Measurements from ENCODE around the gene RND3. TPM values are rescaled to one million over a fixed set of nuclear protein-coding genes. Genes with fewer than 3 reads are reported as not detected.

RND3 gene
- total RNA-seq, 2 experiments from 2014 or later, result not detected

GRCh38 chr2:150485871-150486538, 1.5 kb downstream of the RND3 start:
- Mint-ChIP-seq H3K27ac (no peak overlapping the region), H3K27me3 (peaks cover 74% of the 10 kb centered on the region), H3K4me1 (ENCODE audit: low read depth) (peaks cover 12% of the 10 kb centered on the region), H3K4me3 (no peak overlapping the region), H3K9me3 (no peaks in the 10 kb centered on the region), H3K36me3 (ENCODE audit: low read depth) (no peaks in the 10 kb centered on the region)
- H3K27me3 ChIP-seq (ENCODE audit: control insufficient read depth in 1 of 2, insufficient read depth in 2 of 2, low read length in 2 of 2), result peaks cover 26 to 50% of the 10 kb centered on the region in 2 experiments
- peaks cover 0 to 20% of the 10 kb centered on the region in 2 experiments for H3K9me3 ChIP-seq (ENCODE audit: control insufficient read depth in 1 of 2, insufficient read depth in 1 of 2, low read length in 2 of 2)
- no peaks in the 10 kb centered on the region for H3K36me3 ChIP-seq (ENCODE audit: insufficient read depth, low read length)
- no peak for ATAC-seq (ENCODE audit: poor library complexity)
- TF ChIP-seq, protein P1, sequence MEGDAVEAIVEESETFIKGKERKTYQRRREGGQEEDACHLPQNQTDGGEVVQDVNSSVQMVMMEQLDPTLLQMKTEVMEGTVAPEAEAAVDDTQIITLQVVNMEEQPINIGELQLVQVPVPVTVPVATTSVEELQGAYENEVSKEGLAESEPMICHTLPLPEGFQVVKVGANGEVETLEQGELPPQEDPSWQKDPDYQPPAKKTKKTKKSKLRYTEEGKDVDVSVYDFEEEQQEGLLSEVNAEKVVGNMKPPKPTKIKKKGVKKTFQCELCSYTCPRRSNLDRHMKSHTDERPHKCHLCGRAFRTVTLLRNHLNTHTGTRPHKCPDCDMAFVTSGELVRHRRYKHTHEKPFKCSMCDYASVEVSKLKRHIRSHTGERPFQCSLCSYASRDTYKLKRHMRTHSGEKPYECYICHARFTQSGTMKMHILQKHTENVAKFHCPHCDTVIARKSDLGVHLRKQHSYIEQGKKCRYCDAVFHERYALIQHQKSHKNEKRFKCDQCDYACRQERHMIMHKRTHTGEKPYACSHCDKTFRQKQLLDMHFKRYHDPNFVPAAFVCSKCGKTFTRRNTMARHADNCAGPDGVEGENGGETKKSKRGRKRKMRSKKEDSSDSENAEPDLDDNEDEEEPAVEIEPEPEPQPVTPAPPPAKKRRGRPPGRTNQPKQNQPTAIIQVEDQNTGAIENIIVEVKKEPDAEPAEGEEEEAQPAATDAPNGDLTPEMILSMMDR (IDR thresholded peaks at IDR 0.05), result no peak
- H3K27ac ChIP-seq (ENCODE audit: low read depth in 1 of 2, low read length in 2 of 2), result no peak overlapping the region
- DNase-seq, result no peak
- intact Hi-C loops (cut with DNase I, micrococcal nuclease), result no loop called here
- CTCF ChIA-PET, result no interaction called here
- H3K4me1 ChIP-seq (ENCODE audit: insufficient read depth, low read length), result peaks cover 13% of the 10 kb centered on the region
- POLR2A ChIA-PET, result no interaction called here
- H3K4me3 ChIP-seq (ENCODE audit: low read length), result no peak overlapping the region

GRCh38 chr2:150485114-150485870, 2.2 kb downstream of the RND3 start:
- no peak overlapping the region for H3K4me3 ChIP-seq (ENCODE audit: low read length)
- ChIA-PET CTCF (no interaction called here), POLR2A (no interaction called here)
- DNase-seq, result no peak
- H3K9me3 ChIP-seq (ENCODE audit: control insufficient read depth in 1 of 2, insufficient read depth in 1 of 2, low read length in 2 of 2), result peaks cover 0 to 20% of the 10 kb centered on the region in 2 experiments
- H3K9me3 Mint-ChIP-seq, result no peaks in the 10 kb centered on the region
- H3K27me3 ChIP-seq (ENCODE audit: control insufficient read depth in 1 of 2, insufficient read depth in 2 of 2, low read length in 2 of 2), result peaks cover 26 to 50% of the 10 kb centered on the region in 2 experiments
- H3K27me3 Mint-ChIP-seq, result peaks cover 67% of the 10 kb centered on the region
- H3K4me1 Mint-ChIP-seq (ENCODE audit: low read depth), result peaks cover 12% of the 10 kb centered on the region
- no peaks in the 10 kb centered on the region for H3K36me3 ChIP-seq (ENCODE audit: insufficient read depth, low read length)
- TF ChIP-seq, protein P1 (IDR thresholded peaks at IDR 0.05), result no peak
- H3K27ac Mint-ChIP-seq, result no peak overlapping the region
- H3K36me3 Mint-ChIP-seq (ENCODE audit: low read depth), result no peaks in the 10 kb centered on the region
- H3K4me3 Mint-ChIP-seq, result no peak overlapping the region
- no peak overlapping the region for H3K27ac ChIP-seq (ENCODE audit: low read depth in 1 of 2, low read length in 2 of 2)
- intact Hi-C loops (cut with DNase I, micrococcal nuclease), result no loop called here
- ATAC-seq (ENCODE audit: poor library complexity), result no peak
- peaks cover 13% of the 10 kb centered on the region for H3K4me1 ChIP-seq (ENCODE audit: insufficient read depth, low read length)

DNA sequence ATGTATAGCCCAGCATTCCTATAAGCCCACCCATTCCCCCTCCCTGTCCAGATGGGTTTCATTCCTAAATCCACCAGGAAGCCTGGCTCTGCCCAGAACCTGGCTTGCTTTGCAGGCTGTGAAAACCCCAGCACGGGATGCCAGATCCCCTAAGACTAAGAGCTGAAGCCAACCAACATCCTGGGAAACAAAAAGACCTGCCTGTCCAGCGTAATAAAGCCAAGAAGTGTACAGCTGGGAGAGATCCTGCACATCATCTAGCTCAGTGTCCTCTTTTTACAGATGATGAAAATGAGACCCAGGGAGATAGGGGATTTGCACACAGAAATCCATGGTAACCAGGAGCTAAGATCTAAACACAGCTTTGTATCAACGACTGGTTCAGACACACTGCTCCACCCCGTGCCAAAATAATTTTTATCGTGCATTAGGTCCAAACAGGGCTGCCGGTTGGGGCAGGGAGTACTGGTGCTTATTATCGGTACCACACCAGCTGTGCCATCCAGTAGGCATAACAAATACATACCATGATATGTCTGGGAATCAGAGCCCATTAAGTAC, 2.9 kb downstream of the RND3 start:
- Mint-ChIP-seq H3K36me3 (ENCODE audit: low read depth) (no peaks in the 10 kb centered on the region), H3K4me1 (ENCODE audit: low read depth) (peaks cover 12% of the 10 kb centered on the region), H3K27me3 (peaks cover 61% of the 10 kb centered on the region), H3K9me3 (no peaks in the 10 kb centered on the region), H3K4me3 (no peak overlapping the region), H3K27ac (no peak overlapping the region)
- ATAC-seq (ENCODE audit: poor library complexity) (no peak), DNase-seq (no peak)
- intact Hi-C loops (cut with DNase I, micrococcal nuclease), result loop anchor here in 1 of 2 experiments (5.0 kb wide), 1 partner anchor 887 kb away; no protein-coding TSS in a partner anchor
- CTCF ChIA-PET, result no interaction called here
- H3K9me3 ChIP-seq (ENCODE audit: control insufficient read depth in 1 of 2, insufficient read depth in 1 of 2, low read length in 2 of 2), result peaks cover 0 to 20% of the 10 kb centered on the region in 2 experiments
- TF ChIP-seq, protein P1 (IDR thresholded peaks at IDR 0.05), result no peak
- no peak overlapping the region for H3K27ac ChIP-seq (ENCODE audit: low read depth in 1 of 2, low read length in 2 of 2)
- H3K36me3 ChIP-seq (ENCODE audit: insufficient read depth, low read length), result no peaks in the 10 kb centered on the region
- H3K27me3 ChIP-seq (ENCODE audit: control insufficient read depth in 1 of 2, insufficient read depth in 2 of 2, low read length in 2 of 2), result peaks cover 26 to 50% of the 10 kb centered on the region in 2 experiments
- H3K4me1 ChIP-seq (ENCODE audit: insufficient read depth, low read length), result peaks cover 13% of the 10 kb centered on the region
- POLR2A ChIA-PET, result no interaction called here
- H3K4me3 ChIP-seq (ENCODE audit: low read length), result no peak overlapping the region
